ENCODE measurements around the gene MAP2K2.

DNA sequence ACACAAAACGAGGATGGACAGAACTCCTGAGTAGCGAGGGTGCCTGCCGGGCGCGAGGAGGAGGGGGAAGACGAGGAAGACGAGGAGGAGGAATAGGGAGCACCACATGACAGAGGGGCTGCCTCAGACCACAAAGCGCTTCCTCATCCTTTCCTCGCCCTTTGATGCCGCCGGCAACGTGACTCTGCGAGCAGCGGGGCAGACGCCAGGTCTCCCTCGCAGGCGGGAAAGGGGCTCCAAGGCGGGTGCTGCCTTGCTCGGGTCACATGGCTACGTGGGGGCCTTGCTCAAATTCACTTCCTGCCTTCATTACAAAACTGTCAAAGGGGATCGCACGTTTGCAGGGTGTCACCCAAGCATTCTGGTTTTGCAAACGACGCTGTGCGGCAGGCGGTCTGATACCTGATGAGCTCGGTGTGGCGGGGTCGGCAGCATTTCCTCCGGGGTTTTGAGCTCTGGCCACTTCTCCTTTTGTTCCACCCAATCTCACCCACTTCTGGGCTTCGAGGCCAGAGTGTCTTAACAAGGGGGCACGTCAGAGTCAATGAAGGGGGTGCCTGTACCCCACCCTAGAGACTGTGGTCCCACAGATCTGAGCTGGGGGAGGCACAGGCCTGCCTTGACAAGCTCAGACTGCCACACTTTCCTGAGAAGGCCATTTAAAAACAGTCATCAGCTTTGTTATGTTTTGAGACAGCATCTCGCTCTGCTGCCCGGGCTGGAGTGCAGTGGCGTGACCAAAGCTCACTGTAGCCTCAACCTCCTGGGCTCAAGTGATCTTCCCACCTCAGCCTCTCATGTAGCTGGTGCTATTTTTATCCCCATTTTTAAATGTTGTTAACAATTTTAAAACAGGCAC, 14.9 kb downstream of the MAP2K2 start:
- TF ChIP-seq POLR2A (IDR thresholded peaks at IDR 0.05): no peak
- TF ChIP-seq, protein P1, sequence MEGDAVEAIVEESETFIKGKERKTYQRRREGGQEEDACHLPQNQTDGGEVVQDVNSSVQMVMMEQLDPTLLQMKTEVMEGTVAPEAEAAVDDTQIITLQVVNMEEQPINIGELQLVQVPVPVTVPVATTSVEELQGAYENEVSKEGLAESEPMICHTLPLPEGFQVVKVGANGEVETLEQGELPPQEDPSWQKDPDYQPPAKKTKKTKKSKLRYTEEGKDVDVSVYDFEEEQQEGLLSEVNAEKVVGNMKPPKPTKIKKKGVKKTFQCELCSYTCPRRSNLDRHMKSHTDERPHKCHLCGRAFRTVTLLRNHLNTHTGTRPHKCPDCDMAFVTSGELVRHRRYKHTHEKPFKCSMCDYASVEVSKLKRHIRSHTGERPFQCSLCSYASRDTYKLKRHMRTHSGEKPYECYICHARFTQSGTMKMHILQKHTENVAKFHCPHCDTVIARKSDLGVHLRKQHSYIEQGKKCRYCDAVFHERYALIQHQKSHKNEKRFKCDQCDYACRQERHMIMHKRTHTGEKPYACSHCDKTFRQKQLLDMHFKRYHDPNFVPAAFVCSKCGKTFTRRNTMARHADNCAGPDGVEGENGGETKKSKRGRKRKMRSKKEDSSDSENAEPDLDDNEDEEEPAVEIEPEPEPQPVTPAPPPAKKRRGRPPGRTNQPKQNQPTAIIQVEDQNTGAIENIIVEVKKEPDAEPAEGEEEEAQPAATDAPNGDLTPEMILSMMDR (IDR thresholded peaks at IDR 0.05): no peak

All from body of pancreas (tissue), 4 donors.